C4-2B (cell line): ENCODE data around the gene CLEC9A.
"Not testable (repeated sequence)": the region's sequence is repeated elsewhere in the genome, so short reads cannot be mapped to it uniquely, and the experiment has no call there.

Experiments
- H3K27ac ChIP-seq: fragments of 450-650 bp; 2 replicates; pipeline ENCODE4 v1.5.1; 2017
- CTCF ChIP-seq: fragments of 450-650 bp; conservative IDR thresholded peaks from 2 replicates; pipeline ENCODE4 v1.5.1; 2017; ENCODE audit warnings: mild to moderate bottlenecking
- ZFX ChIP-seq: fragments of 450-650 bp; IDR thresholded peaks from 2 replicates; pipeline ENCODE4 v1.6.1; 2017

CLEC9A gene

DNA sequence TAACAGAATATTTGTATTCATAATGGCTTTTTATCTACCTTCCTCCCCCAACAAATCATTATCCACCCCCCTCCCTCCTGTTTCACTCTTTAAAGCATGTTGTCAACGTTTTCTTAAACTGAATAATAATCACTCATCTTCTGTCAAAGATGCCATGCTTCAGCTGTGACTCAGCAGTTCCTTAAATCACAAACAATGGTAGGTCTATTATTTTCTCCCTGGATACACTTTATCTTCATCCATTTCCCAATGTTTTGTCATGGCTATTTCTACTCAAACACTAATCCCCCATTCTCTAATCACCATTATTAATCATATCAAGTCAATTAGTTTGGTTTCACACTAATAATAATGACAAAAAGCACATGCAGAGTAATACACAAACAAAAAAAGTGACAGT, 13.6 kb upstream of the CLEC9A start:
- no peak for TF ChIP-seq ZFX
- TF ChIP-seq CTCF: no peak
- H3K27ac ChIP-seq: no peak overlapping the region

GRCh38 chr12:10018386-10018785, 12.1 kb upstream of the CLEC9A start:
- TF ChIP-seq ZFX: no peak
- TF ChIP-seq CTCF: no peak
- no peak overlapping the region for H3K27ac ChIP-seq

DNA sequence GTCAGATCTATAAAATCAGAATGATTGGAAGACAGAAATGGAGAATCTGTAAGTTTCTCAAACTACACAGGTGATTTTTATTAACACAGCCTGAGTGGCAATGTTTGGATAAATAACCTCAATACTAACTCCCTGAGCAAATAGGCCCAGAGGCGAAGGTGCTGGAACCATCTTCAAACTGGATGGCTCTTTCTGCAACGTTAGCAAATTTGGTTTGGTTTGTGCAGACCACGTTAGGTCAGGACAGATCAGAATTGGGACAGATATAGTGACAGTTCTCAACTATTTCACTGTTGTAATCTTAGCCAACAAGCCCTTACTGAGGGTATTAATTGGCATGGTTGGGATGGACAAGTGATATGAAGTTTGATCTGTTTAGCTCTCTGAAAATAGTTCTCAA, 9.1 kb upstream of the CLEC9A start:
- TF ChIP-seq CTCF (no peak), ZFX (no peak)
- H3K27ac ChIP-seq: no peak overlapping the region

- H3K27ac ChIP-seq: no peak overlapping the region
- TF ChIP-seq ZFX: no peak
- TF ChIP-seq CTCF: no peak
Observed at GRCh38 chr12:10025236-10025635, 5.2 kb upstream of the CLEC9A start.

DNA sequence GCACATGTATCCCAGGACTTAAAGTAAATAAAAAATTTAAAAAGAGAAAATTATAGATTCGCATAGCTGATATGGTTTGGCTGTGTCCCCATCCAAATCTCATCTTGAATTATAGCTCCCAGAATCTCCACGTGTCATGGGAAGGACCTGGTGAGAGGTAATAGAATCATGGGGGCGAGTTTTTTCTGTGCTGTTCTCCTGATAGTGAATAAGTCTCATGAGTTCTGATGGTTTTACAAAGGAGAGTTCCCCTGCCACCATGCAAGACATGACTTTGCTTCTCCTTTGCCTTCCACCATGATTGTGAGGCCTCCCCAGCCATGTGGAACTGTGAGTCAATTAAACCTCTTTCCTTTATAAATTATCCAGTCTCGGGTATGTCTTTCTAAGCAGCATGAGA, 3.8 kb upstream of the CLEC9A start:
- H3K27ac ChIP-seq: not testable (repeated sequence)

- H3K27ac ChIP-seq: no peak overlapping the region
- TF ChIP-seq ZFX (no peak), CTCF (no peak)
Observed at GRCh38 chr12:10027311-10027710, 3.2 kb upstream of the CLEC9A start.

GRCh38 chr12:10027721-10028120, 2.8 kb upstream of the CLEC9A start:
- no peak for TF ChIP-seq ZFX
- H3K27ac ChIP-seq: no peak overlapping the region

- no peak overlapping the region for H3K27ac ChIP-seq
- TF ChIP-seq CTCF (no peak), ZFX (no peak)
Observed at GRCh38 chr12:10031321-10031720, 839 bp downstream of the CLEC9A start.

DNA sequence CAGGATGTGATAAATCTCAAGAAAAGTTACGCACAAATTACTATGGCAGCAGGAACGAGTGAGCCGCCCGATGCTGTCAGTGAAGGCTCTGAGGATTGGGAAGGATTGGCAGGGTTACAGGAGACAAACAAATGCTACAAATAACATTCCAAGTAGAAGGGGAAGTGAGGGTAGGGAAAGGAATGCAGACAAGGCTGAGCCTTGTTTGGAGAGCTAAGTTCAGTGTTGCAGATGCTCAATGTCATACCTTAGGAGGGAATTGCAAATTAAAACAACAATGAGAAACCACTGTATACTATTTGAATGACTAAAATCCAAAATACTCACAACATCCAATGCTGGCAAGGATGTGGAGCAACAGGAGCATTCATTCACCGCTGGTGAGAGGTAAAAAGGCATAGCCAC, 1.3 kb downstream of the CLEC9A start:
- no peak for TF ChIP-seq CTCF
- H3K27ac ChIP-seq: no peak overlapping the region
